Ovary (tissue), 9 donors: Measurements from ENCODE around the gene GJD4. TPM values are rescaled to one million over a fixed set of nuclear protein-coding genes. Genes with fewer than 3 reads are reported as not detected.

ENCODE experiments used
- DNase-seq, 5 donors: peaks; one replicate each; pipeline ENCODE4 v3.0.0-alpha.2; 2019 to 2020
- H3K27ac ChIP-seq, 2 donors: fragments of 200-600 bp; one replicate each; pipeline versions ENCODE4 v1.5.1 to v1.8.0; 2019 to 2022
- H3K27me3 ChIP-seq: fragments of 200-600 bp; one replicate; pipeline ENCODE4 v1.8.0; 2022
- H3K36me3 ChIP-seq: fragments of 200-600 bp; sonication (generic); one replicate; pipeline ENCODE4 v1.5.1; 2019
- H3K4me1 ChIP-seq: one replicate; pipeline ENCODE4 v1.8.1; 2013; ENCODE audit warnings: mild to moderate bottlenecking, moderate library complexity; ENCODE audit not compliant: insufficient read depth
- H3K4me3 ChIP-seq: fragments of 200-600 bp; sonication (generic); one replicate; pipeline ENCODE4 v1.5.1; 2017
- H3K9me3 ChIP-seq, 2 donors: fragments of 200-600 bp in 1 of 2; sonication (generic) in 1 of 2; one replicate each; pipeline versions ENCODE4 v1.5.1 to v1.8.1; 2013 to 2019; ENCODE audit warnings: mild to moderate bottlenecking in 1 of 2, moderate library complexity in 1 of 2
- EP300 ChIP-seq: sonication (generic); formaldehyde crosslinking; IDR thresholded peaks from one replicate; pipeline ENCODE4 v1.6.1; 2017; ENCODE audit warnings: antibody characterized with exemption
- POLR2A ChIP-seq: fragments of 450-650 bp; IDR thresholded peaks from one replicate; pipeline ENCODE4 v1.6.1; 2017; ENCODE audit warnings: antibody characterized with exemption, mild to moderate bottlenecking, moderate library complexity
- WGBS, 3 donors: extraction: QIAGEN DNeasy Blood & Tissue Kit in 1 of 3; methylation state at CpG; one replicate each; pipeline versions ENCODE4 v1.1.5 to v1.1.7; 2013 to 2017; 5-methylcytosine and 5-hydroxymethylcytosine counted together
- intact Hi-C, 4 donors: fragments of 100-400 bp; cut with DNase I; formaldehyde crosslinking; loops; one replicate each; pipeline versions ENCODE4 v1.11.0 to v1.15.1; 2022 to 2023
- polyA plus RNA-seq, 2 donors: library from polyadenylated mRNA; stranded (reverse); fragments of 200-250 nt in 1 of 2; fragments of 350-450 nt in 1 of 2; fragmentation: Illumina TruSeq in 1 of 2; extraction: RNeasy Lipid Tissue Mini Kit (QIAGEN cat#74804) in 1 of 2; gene quantifications; one replicate each; pipeline ENCODE4 v1.2.3, GENCODE V29; 2013 to 2014
- total RNA-seq, 7 donors: library from RNA; depleted of rRNA in 2 of 7; stranded (reverse); fragments of >200 nt in 2 of 7; fragmentation: NEBNext Ultra II Directional in 3 of 7; extraction: Animal tissue kit (Norgen Biotek cat#: 25700) in 3 of 7; gene quantifications; one replicate each; pipeline versions ENCODE4 v1.1.0 to v1.2.4, GENCODE V29; 2016 to 2023
- TF ChIP-seq, protein P1 (sequence below), 3 donors: fragments of 450-650 bp in 2 of 3; fragments of 200-600 bp in 1 of 3; IDR thresholded peaks; one replicate each; pipeline versions ENCODE4 v1.5.1 to v1.8.0; 2016 to 2022; ENCODE audit warnings: antibody characterized with exemption in 3 of 3, mild to moderate bottlenecking in 1 of 3
- donor health status: DM: no; HTN: no; CAD: no; lungs with moderate emphysema.
- donor health status: DM: no; HTN: no; CAD: no.
- donor health status: Bipolar disorder and iron deficiency.
- donor health status: DM: yes; HTN: yes; CAD: no.
- donor health status: DM: no; HTN: no; CAD: no.
- donor health status: DM: yes; HTN: yes; CAD: no.

The GJD4 gene
- total and polyA plus RNA-seq, 9 donors = not detected

DNA sequence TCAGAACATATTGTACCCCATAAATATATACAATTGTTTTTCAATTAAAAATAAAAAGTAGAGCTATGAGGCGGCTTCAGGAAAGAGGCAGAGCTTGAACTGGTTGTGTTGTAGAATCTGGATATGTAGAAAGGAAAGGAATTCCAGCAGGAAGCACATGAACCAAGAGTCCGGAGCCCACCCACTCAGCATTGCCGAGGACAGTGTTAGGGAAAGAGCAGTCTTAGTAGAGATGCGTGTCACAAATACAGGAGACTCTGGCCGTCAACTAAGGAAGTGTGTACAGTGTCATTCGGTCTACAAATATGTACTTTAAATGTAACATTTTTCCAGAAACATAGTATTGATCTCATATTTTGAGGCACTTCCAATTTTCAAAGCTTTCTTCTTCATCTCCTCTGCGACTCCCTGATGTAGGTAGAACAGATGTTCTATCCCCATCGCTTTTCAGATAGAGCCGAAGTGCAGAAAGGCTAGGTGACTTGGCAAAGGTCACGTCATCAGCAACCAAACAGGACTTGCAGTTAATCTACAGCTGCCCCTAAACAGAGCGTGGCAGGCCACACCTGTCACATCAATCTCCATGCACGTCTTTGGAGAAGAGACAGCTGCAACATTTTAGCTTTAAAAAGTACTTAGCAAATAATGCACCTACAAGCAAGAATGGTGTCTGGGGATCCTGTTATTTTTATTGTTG is 25.3 kb upstream of the GJD4 start:
- DNase-seq = no peak

DNA sequence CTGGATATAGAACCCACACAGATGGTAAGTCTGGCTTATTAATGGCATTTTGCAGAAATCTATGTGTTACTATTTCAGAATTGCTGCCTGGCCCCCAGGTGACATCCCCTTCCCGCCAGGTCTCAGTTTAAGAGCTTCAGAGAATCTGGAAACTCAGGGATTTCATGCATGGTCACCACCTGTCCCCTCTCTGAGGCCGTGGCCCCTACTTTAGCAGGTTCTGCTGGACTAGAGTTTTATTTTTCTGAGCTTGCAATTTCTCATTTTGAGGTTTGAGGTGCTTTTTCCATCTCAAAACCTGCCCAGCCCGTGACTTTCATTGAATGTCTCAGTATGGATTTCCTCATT is 24.7 kb upstream of the GJD4 start:
- Histone ChIP-seq H3K27ac (no peak overlapping the region), H3K9me3 (no peaks in the 10 kb centered on the region), H3K4me1 (no peaks in the 10 kb centered on the region), H3K27me3 (no peaks in the 10 kb centered on the region), H3K36me3 (no peaks in the 10 kb centered on the region), H3K4me3 (no peak overlapping the region)
- WGBS, 3 donors = 85 to 90% (median 85%) methylated on average over 3 of the region's 3 CpGs
- no peak for DNase-seq
- intact Hi-C loops = no loop called here
- no peak for TF ChIP-seq POLR2A
- TF ChIP-seq EP300 = no peak
- TF ChIP-seq, protein P1, sequence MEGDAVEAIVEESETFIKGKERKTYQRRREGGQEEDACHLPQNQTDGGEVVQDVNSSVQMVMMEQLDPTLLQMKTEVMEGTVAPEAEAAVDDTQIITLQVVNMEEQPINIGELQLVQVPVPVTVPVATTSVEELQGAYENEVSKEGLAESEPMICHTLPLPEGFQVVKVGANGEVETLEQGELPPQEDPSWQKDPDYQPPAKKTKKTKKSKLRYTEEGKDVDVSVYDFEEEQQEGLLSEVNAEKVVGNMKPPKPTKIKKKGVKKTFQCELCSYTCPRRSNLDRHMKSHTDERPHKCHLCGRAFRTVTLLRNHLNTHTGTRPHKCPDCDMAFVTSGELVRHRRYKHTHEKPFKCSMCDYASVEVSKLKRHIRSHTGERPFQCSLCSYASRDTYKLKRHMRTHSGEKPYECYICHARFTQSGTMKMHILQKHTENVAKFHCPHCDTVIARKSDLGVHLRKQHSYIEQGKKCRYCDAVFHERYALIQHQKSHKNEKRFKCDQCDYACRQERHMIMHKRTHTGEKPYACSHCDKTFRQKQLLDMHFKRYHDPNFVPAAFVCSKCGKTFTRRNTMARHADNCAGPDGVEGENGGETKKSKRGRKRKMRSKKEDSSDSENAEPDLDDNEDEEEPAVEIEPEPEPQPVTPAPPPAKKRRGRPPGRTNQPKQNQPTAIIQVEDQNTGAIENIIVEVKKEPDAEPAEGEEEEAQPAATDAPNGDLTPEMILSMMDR (IDR thresholded peaks at IDR 0.05) = no peak

More for the DNA sequence above, 25.3 kb upstream of the GJD4 start:
- Histone ChIP-seq H3K4me3 (no peak overlapping the region), H3K27ac (no peak overlapping the region), H3K36me3 (no peaks in the 10 kb centered on the region), H3K9me3 (no peaks in the 10 kb centered on the region), H3K4me1 (no peaks in the 10 kb centered on the region), H3K27me3 (no peaks in the 10 kb centered on the region)
- no peak for TF ChIP-seq POLR2A
- TF ChIP-seq, protein P1 (IDR thresholded peaks at IDR 0.05) = no peak
- 46 to 69% (median 51%) methylated on average over 12 of the region's 12 CpGs for WGBS, 3 donors
- intact Hi-C loops = no loop called here

DNA sequence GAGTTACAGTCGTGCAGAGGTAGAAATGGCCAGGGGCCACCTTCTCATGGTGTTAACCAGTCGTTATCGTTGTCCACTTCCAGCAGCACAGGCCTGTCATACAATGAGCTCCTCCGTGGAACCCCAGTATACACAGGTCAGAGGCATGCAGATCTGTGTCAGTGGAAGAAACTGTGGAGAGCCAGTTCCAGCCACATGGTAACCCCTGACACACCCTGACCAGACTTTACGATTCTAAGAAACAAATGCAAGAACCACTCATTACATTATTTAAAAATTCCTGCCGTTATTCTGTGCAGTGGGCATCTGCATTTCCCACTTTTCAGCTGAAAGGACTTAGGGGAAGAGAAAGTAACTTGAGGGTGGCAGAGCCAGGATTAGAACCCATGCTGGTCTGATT is 23.5 kb upstream of the GJD4 start:
- Histone ChIP-seq H3K36me3 (no peaks in the 10 kb centered on the region), H3K27me3 (no peaks in the 10 kb centered on the region), H3K4me1 (no peaks in the 10 kb centered on the region), H3K9me3 (no peaks in the 10 kb centered on the region), H3K27ac (no peak overlapping the region), H3K4me3 (no peak overlapping the region)
- no peak for TF ChIP-seq EP300
- TF ChIP-seq, protein P1 (IDR thresholded peaks at IDR 0.05) = no peak
- TF ChIP-seq POLR2A = no peak
- 80 to 90% (median 83%) methylated on average over 6 of the region's 6 CpGs for WGBS, 3 donors
- no peak for DNase-seq
- intact Hi-C loops = no loop called here

DNA sequence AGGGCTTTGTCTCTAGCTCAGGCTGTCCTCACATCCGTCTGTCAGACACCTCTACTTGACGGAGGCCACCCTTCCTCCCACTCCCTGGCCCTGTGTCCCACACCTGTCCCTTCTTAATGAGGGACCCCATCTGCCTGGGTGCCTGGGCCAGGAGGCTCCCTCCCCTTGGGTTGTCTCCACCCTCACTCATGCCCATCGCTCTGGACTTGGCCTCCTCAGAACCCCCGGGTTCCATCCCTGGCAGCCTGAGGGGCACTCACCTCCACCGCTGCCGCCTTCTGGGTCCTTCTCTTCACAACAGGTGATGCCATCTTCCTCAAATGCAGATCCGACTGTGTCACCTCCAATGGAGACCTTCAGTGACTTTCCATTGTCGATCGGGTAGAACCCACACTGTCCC is 20.2 kb upstream of the GJD4 start:
- DNase-seq = no peak
- no peaks in the 10 kb centered on the region for H3K9me3 ChIP-seq
- no peaks in the 10 kb centered on the region for H3K36me3 ChIP-seq
- H3K4me1 ChIP-seq = no peaks in the 10 kb centered on the region
- no peaks in the 10 kb centered on the region for H3K27me3 ChIP-seq
- H3K27ac ChIP-seq = no peak overlapping the region
- WGBS, 3 donors = 96 to 97% (median 96%) methylated on average over 9 of the region's 9 CpGs
- no peak overlapping the region for H3K4me3 ChIP-seq
- TF ChIP-seq EP300 (no peak), POLR2A (no peak)
- TF ChIP-seq, protein P1 (IDR thresholded peaks at IDR 0.05) = no peak
- intact Hi-C loops = no loop called here
